Neural cell (in vitro differentiated cells): ENCODE data around the gene CEACAM19.

Experiments
- EP300 ChIP-seq: fragments of 450-650 bp; conservative IDR thresholded peaks from 2 replicates; pipeline ENCODE4 v1.6.1; 2014; ENCODE audit warnings: antibody characterized with exemption, mild to moderate bottlenecking, moderate library complexity; ENCODE audit not compliant: poor library complexity, severe bottlenecking
- EZH2 ChIP-seq: fragments of 200-600, 300-800 bp; shearing (Covaris generic), sonication (generic); IDR thresholded peaks from 2 replicates; pipeline ENCODE4 v1.6.1; 2014; ENCODE audit warnings: antibody characterized with exemption, low read length, borderline replicate concordance, mild to moderate bottlenecking; ENCODE audit not compliant: insufficient read depth, poor library complexity, severe bottlenecking
- RAD21 ChIP-seq: fragments of 450-650 bp; conservative IDR thresholded peaks from 2 replicates; pipeline ENCODE4 v1.6.1; 2014; ENCODE audit warnings: antibody characterized with exemption, mild to moderate bottlenecking, moderate library complexity
- TAF1 ChIP-seq: IDR thresholded peaks from 2 replicates; pipeline ENCODE4 v1.6.1; 2012; ENCODE audit warnings: low read depth
- TF ChIP-seq, protein P1 (sequence below): fragments of 450-650 bp; IDR thresholded peaks from 2 replicates; pipeline ENCODE4 v1.5.1; 2014; ENCODE audit warnings: antibody characterized with exemption, mild to moderate bottlenecking, moderate library complexity; ENCODE audit not compliant: poor library complexity, severe bottlenecking

- TF ChIP-seq TAF1 (no peak), EP300 (no peak), RAD21 (no peak), EZH2 (no peak)
- TF ChIP-seq, protein P1, sequence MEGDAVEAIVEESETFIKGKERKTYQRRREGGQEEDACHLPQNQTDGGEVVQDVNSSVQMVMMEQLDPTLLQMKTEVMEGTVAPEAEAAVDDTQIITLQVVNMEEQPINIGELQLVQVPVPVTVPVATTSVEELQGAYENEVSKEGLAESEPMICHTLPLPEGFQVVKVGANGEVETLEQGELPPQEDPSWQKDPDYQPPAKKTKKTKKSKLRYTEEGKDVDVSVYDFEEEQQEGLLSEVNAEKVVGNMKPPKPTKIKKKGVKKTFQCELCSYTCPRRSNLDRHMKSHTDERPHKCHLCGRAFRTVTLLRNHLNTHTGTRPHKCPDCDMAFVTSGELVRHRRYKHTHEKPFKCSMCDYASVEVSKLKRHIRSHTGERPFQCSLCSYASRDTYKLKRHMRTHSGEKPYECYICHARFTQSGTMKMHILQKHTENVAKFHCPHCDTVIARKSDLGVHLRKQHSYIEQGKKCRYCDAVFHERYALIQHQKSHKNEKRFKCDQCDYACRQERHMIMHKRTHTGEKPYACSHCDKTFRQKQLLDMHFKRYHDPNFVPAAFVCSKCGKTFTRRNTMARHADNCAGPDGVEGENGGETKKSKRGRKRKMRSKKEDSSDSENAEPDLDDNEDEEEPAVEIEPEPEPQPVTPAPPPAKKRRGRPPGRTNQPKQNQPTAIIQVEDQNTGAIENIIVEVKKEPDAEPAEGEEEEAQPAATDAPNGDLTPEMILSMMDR: no peak
Measured at GRCh38 chr19:44685877-44686276, 14.6 kb downstream of the CEACAM19 start.
